GM21360 (cell line): Measurements from ENCODE around the gene RAE1.
"Not testable (repeated sequence)": the region's sequence is repeated elsewhere in the genome, so short reads cannot be mapped to it uniquely, and the experiment has no call there.

ENCODE experiments used
- ATAC-seq: cut with Tn5 transposase; IDR thresholded peaks from one replicate; pipeline ENCODE4 v1.9.1; 2021; ENCODE audit warnings: mild to moderate bottlenecking, moderate library complexity; ENCODE audit not compliant: unreplicated experiment

RAE1 gene

DNA sequence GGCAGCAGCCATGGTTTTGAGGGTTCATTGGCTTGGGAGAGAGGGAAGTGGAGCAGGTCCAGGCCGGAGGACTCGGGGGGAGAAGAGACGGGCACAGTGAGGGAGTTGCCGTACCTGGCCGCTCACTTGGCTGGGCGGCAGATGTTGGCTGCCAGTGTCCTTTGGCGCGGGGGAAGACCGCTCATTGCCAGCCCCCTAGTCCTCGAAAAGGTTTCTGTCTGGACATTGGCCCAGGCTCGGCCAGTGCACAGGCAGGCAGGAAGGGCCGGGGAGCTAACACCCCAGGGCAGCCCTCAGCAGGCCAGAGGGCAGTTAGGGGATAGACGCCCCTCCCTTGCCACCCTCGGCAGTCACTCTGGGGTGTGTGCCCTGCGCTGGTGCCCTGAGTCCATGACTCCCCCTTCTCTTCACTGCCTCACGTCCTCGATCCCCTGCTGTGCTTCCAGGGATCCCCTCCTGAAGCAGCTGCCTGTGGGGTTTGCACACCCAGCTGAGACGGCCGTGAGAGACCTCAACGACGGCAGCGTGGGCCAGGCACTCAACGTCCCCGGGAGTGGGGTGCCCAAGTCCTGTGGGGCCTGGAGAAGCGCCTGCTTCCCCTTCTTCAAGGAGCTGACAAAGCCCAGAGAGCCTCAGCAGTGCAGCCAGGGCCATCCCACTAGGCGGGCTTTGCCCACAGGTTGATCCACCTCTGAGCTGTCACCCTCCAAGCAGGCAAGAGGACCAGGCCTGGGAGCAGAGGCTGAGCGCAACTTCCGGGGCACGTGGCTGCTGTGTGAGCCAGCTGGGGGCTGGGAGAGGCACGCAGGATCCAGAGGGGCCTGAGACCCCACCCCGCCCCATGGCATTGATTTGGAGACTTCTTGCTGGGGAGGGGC, 60.6 kb downstream of the RAE1 start:
- ATAC-seq, result no peak

DNA sequence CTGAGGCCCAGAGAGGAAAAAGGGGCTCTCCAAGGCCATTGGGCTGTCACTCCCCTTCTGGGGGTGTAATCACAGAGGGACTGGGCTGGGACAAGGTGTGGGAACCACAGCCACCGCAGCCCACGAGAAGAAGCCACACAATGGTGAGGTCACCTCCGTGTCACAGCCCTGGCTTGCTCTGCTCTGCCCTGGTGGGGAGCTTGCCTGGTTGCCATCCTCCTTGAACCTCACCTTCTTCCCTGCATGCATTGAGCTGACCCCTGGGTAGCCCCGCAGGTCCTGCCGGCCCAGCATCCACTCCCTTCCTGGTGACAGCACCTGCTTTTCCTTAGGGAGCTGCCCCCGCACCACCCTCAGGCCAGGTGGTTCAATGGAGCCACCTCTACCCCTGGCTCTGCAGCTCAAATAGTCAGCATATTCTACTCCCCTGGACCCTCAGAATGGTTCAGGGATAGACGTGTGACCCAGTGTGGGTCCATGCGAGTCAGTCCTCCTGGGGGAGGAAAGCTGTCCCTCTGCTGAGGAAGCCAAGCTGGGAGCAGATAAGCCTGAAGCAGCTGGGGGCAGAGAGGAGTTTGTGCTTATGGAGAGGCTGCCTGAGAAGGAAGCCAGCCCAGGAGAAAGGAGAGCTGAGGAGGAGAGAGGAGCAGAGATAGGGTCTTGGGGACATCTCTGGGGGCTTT, 61.4 kb downstream of the RAE1 start:
- ATAC-seq, result no peak

DNA sequence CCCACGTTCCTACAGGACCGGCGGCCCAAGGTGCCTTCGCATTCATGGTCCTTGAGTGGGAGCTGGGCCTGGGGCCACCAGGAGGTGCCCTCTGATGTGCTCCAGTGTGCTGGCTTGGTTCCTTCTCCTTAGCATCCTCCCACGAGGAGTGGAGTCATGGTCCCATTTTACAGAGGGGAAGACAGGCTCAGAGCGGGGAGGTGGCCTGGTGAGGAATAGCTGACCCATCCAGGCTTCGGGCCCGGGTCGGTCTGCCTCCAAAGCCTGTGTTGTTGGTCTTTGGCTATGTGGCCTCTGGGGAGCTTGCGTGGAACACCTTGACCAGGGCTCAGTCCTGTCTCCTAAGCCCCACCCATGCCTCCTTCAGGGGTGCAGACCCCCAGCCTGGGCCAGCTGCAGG, 62.9 kb downstream of the RAE1 start:
- ATAC-seq, result no peak

GRCh38 chr20:57414867-57415592, 64.0 kb downstream of the RAE1 start:
- no peak for ATAC-seq

- no peak for ATAC-seq
Observed at GRCh38 chr20:57415771-57416170, 64.7 kb downstream of the RAE1 start.

DNA sequence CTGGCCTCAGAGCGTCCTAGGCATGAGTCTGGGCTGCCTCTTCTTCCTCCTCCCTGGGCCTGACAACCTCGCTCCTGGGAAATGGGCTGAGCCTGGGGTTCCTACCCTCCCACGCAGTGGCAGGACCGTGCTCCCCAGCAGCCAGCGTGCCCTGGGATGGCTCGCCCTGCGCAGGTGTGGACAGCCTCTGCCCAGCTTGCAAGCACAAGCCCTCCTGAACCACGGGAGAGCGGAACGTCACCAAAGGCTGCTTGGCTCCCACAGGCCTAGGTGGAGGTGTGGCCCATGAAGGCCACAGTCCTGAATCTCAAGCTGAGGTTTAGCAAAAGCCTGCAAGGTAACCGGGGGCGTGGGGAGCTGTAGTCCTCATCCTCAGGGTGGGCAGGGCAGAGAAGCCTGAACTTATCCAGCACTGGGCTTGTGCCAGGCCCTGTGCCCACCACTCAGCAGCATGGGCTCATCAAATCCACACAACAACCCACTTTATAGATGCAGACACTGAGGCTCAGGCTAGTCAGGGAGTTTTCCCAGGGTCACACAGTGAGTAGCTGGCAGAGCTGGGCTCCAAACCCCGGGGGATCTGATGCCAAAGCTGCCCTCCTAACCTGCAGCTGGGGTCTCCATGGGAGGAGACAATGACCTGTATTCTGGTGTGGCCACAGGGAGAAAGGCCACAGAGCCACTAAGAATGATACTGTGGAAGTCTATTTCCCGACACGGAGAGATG, 65.4 kb downstream of the RAE1 start:
- no peak for ATAC-seq

GRCh38 chr20:57417051-57417689, 66.1 kb downstream of the RAE1 start:
- no peak for ATAC-seq

- ATAC-seq, result no peak
Observed at GRCh38 chr20:57417830-57418780, 67.0 kb downstream of the RAE1 start.

DNA sequence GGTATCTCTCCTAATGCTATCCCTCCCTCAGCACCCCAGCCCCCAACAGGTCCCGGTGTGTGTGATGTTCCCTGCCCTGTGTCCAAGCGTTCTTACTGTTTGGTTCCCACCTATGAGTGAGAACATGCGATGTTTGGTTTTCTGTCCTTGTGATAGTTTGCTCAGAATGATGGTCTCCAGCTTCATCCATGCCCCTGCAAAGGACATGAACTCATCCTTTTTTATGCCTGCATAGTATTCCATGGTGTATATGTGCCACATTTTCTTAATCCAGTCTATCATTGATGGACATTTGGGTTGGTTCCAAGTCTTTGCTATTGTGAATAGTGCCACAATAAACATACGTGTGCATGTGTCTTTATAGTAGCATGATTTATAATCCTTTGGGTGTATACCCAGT, 68.4 kb downstream of the RAE1 start:
- not testable (repeated sequence) for ATAC-seq

DNA sequence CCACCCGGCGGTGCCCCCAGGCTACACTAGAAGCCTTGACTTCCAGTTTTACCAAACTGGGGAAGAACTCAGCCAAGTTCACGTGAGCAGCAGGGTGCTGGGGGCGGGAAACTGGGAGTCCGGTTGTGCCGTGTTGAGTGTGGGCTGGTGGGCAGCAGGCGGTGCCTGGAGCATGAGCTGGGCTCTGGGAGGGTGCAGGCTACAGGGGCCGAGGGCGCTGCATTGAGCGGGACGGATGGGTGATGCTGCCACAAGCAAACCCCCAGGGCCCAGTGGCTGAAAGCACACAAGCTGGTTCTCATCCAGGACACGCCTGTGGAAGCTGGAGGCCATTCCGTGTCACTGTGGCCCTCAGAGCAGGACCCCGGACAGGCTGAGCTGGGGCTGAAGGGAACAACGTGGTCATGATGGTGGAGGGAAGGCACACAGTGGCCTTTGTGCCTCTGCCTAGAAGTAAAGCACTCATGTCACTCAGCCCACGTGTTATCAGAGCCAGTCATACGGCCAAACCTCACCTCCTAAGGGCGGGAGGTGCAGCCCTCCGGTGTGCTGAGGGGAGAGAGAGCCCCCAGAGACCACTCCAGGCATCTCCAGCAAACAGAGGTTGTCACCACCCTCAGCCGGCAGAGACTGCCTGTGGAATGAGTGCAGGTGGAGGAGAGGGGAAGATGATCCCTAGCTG, 69.7 kb downstream of the RAE1 start:
- ATAC-seq, result no peak

DNA sequence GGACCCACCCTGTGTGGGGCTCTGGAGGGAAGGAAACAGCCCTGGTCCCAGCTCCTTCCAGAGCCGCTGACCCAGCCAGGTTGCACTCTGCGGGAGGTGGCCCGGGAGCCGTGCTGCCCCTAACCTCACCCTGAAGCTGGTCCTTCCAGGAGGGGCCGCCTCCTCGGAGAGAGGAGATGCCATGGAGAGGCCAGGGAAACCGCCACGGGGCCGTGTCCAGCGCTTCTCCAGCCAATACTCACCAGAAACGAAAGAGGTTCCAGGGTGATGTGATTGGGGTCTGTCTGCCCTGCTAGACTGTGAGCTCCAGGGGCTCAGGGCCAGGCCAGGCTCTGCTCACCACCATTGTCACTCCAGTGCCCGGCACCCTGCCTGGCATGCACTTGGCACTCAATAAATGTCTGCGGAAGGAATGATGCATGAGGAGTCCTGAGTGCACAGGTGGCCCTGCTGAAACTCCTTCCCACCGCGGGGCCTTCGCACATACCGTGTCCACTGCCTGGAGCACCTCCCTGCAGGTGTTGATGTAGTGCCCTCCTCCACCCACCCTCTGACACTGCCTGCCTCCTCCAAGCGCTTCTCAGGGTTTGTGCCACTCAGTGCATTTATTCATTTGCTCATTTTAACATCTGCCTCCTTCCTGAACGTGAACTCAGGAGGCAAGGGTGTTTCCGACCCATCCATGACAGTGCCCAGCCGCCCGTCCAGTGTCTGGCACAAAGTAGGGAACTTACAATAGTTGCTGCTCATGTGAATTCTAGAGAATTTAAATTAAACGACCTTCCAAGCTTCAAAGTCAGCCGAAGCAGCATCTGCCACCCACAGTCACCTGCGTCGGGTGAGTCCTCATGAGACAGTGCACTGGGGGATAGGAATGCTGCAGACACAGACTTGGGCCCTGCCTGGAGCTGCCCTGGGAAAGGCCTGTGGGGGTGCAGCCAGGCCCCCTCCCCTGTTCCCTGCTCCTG, 70.5 kb downstream of the RAE1 start:
- no peak for ATAC-seq

- ATAC-seq, result no peak
Observed at GRCh38 chr20:57422254-57422653, 71.2 kb downstream of the RAE1 start.

DNA sequence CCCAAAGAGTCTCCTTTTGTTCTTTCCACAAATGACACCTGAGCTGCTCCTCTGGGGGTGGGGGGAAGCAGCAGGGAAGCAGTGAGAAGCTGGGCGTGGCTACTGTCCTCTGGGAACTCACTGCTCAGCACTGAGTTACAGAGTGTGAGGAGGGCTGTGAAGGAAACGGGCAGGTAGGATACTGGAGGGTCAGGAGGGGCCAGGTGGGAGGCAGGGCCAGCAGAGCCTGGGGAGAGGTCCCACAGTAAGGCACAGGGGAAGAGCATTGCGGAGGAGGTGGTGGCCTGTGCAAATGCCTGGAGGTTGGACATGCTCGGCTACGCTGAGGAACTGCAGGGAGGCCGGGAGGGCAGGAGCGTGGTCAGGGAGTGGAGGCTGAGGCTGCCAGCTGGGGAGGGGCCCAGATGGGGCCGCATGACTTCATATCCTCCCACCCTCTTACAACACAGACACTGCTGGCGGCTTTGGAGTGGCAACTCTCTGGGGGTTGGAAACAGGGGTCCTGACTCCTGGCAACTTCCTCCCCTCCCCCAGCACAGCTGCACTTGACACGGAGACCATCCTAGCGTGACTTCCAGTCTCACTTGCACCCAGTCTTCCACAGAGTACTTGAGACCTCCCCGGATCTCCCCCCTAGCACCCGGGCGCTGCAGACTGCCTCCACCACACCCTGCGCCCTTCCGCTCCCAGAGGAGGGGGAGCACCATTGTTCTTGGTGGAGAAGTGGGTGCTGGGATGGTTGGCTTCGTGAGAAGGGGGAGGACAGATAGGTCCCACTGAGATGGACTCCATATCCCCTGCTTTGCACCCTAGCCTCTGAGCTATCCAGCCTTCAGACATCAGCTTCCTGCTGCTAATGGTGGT, 74.3 kb downstream of the RAE1 start:
- ATAC-seq, result no peak

DNA sequence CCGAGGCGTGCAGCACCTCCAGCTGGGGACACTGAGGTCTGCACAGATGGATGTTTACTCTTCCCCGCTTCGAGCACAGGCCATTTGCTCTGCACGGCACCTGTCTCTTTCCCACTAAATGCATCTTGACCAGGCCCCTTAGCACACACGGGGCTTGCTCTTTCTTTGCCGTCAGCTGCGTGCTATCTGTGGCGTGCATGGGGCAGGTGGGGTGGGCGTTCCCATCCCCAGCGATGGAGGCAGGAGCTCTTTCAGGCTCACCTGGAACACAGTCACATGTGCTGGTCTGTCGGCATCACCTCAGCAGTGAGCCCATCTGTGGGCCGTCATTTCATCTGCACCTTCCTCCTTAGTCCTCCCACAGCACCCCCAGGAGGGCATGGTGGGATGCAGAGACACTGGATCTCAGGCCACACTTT, 75.2 kb downstream of the RAE1 start:
- no peak for ATAC-seq

GRCh38 chr20:57426831-57427230, 75.8 kb downstream of the RAE1 start:
- ATAC-seq, result no peak

DNA sequence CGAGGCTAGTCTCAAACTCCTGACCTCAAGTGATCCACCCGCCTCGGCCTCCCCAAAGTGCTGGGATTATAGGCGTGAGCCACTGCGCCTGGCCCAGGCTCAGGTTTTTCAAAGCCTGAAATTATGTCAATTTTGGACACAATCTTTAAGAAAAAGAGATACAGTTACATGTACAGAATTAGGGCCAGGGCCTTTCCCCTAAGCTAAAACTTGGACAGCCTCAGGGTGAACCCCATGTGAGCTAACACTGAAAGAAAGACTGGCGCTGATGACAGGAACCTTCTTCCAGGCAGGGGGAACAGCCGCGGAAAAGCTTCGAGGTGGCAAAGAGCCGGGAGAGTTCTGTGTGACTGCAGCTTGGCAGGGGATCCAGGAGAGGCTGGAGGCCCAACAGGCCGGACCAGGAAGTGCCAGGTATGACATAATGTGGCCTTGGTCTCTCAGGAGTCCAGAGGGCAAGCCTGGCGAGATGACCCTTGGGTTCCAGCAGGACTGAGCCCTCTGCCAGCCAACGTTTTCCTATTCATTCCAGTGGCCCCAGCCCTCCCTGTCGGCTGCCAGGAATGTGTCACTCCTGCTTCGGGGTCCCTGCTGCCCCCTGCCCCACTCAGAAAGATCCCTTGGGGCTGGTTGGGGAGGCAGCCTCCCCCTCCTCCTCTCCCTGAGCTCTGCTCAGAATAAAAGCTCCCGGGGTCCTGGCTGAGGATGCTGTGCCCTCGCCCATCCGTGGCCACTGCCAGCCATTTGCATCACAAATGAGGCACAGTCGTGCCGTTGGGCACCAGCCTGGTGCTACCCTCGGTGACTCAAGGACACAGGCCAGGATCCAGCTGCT, 77.5 kb downstream of the RAE1 start:
- ATAC-seq, result no peak
